Fibroblast of skin of back (primary cell): Measurements from ENCODE around the gene ZSCAN5C. TPM values are rescaled to one million over a fixed set of nuclear protein-coding genes. Genes with fewer than 3 reads are reported as not detected.
"Not testable (repeated sequence)": the region's sequence is repeated elsewhere in the genome, so short reads cannot be mapped to it uniquely, and the experiment has no call there.

Experiments used
- DNase-seq: peaks from one replicate; pipeline ENCODE4 v3.0.0-alpha.2; 2013
- polyA plus RNA-seq, 2 experiments: library from polyadenylated mRNA; unstranded; fragments of 120-200 nt; gene quantifications; one replicate each; pipeline ENCODE4 v1.2.1, GENCODE V29; 2013; ENCODE audit not compliant: insufficient read length in 2 of 2

Gene ZSCAN5C, protein sequence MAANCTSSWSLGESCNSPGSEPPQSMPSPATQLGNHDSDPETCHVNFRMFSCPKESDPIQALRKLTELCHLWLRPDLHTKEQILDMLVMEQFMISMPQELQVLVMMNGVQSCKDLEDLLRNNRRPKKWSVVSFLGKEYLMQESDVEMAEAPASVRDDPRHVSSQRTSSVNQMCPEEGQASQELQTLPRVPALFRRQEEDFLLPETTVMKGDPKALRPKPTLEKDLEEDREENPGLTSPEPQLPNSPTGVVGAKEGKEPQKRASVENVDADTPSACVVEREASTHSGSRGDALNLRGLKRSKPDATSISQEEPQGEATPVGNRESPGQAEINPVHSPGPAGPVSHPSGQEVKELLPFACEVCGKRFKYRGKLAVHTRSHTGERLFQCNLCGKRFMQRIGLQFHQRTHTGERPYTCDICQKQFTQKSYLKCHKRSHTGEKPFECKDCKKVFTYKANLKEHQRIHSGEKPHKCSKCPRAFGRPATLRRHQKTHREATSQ
- polyA plus RNA-seq (2013, experiment 1 of 2; ENCODE audit: insufficient read length): not detected
- polyA plus RNA-seq (2013, experiment 2 of 2; ENCODE audit: insufficient read length): not detected

DNA sequence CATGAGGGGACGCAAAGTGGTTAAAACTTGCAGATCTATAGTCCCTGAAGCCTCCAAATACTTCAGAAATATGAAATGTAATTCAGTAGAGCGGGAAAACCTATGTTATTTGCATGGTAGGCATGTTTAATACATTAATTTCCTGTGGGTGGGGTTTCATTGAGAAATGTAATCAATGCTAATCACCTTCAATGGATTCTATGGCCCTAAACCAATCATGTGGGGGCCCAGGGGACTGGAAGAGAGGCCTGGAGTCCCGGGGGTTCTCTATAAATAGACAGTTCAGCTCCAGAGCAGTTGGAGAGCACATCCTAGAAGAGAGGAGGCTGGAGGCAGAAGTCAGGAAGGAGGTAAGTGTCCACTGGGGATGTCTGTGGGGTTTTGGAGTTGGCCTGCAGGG, at the start of gene ZSCAN5C:
Gene ZSCAN5C (plus strand): TSS at position 301 of the 400 bp plus-strand sequence. CDS start 3,641 bp downstream, outside the sequence.
- DNase-seq: no peak

DNA sequence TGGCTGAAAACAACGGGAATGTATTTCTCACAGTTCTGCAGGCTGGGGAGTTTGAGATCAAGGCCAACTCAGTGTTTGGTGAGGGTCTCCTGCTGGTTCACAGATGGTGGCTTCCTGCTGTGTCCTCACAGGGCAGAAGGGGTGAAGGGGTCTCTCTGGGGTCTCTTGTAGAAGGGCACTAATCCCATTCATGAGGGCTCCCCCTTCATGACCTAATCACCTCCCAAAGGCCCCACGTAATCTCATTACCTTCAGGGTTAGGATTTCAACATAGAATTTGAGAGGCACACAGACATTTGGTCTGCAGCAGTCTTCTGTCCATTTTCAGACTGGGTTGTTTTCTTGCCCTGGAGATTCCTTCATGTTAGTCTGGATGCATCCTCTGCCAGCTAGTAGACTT, 49.4 kb upstream of the ZSCAN5C start:
- DNase-seq: no peak

DNA sequence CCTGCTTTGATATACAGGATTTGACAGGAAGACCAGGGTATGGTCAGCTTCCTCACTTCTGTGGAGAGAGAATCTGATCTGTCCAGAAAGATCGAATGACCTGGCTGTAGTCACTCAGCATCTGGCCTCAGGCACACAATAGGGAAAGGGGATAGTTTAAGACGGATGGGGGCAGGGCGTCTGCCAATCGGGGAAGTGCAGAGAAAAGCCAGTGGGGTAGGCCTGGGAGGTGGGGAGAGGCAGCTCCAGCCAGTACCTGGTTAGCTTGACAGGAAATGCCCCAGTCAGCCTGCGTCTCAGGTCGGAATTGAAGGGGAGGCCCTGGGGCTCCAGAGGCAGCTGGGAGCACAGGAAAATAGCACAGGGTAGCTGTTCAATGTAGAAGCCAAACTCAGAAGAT, 48.6 kb upstream of the ZSCAN5C start:
- DNase-seq: no peak

DNA sequence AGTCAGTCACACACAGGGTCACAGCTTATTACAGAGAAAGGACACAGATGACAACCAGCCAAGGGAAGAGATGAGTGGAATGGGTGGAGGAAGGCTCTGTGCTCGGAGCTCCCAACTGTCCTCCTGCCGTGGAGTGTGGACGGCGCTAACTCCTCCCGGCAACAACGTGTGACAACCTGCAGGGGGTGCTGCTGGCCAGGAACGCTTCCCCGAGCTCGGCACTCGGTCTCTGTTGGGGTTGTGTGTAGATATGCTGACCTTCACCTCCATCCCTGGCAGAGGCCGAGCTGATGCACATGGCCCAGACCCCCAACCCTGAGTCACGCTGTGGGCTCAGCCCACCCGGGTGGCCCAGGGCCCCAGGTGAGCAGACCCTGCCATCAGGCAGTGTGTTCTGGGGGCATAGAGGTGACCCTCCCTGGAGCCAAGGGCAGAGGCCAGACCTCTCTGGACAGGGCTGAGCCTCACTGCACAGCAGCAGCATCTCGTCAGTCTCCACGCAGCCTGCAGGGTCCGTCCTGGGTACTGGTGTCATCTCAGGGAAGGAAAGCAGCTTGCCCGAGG, 46.9 kb upstream of the ZSCAN5C start:
- no peak for DNase-seq

DNA sequence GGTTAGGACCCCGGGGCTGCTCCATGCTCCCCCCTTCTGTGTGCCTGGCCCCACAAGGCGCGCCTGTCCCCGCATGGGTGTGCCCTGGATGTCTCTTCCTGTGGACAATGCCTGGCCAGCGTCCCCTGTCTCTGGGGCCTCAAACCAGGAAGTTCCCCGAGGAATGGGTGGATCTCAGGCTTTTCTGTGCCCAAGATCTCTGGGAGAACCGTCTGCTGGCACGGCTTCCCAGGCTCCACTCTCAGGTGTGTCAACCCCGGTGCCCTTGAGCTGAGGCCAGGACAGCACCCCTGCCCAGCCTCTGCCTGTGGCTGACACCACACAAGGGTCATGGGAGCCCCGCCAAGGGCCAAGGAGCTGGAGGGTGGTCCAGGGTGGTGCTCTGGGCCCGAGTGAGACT, 45.3 kb upstream of the ZSCAN5C start:
- no peak for DNase-seq

DNA sequence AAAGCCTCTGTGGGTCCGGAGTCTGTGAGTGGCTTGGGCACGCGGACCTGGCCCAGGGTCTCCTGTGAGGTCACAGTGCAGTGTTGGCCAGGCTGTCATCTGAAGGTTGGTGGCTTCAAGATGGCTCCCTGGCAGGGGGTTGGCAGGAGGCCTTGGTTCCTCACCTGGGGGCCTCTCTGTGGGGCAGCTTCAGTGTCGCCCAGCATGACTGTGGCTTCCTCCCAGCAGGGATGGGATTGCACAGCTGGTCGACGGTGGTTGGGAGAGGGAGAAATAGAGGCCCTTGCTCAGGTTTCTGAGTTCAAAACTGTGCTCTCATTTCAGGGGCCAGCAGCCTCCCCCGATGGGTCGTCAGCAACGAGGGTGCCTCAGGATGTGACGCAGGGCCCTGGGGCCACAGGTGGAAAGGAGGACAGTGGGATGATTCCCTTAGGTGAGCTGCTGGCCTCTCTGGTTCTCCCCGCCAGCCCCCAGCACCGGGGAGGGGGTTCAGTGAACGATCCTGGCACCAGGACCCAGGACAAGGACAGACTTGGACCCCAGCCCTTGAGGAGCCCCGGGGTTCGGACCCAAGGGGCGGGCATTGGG, 43.8 kb upstream of the ZSCAN5C start:
- DNase-seq: no peak

DNA sequence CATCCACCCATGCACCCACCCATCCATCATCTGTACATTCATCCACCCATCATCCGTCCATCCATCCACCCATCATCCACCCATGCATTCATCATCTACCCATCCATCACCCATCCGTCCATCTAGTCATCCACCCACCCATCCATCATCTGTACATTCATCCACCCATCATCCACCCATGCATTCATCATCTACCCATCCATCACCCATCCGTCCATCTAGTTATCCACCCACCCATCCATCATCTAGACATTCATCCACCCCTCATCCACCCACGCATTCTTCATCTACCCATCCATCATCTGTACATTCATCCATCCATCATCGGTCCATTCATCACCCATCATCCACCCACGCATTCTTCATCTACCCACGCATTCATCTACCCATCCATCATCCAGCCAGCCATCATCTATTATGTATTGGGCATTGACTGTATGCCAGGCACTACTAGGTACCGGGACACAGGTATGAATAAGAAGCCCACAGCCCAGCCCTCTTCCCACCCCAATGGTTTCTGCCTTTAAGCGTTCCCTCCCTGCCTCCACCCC, 43.0 kb upstream of the ZSCAN5C start:
- DNase-seq: no peak

DNA sequence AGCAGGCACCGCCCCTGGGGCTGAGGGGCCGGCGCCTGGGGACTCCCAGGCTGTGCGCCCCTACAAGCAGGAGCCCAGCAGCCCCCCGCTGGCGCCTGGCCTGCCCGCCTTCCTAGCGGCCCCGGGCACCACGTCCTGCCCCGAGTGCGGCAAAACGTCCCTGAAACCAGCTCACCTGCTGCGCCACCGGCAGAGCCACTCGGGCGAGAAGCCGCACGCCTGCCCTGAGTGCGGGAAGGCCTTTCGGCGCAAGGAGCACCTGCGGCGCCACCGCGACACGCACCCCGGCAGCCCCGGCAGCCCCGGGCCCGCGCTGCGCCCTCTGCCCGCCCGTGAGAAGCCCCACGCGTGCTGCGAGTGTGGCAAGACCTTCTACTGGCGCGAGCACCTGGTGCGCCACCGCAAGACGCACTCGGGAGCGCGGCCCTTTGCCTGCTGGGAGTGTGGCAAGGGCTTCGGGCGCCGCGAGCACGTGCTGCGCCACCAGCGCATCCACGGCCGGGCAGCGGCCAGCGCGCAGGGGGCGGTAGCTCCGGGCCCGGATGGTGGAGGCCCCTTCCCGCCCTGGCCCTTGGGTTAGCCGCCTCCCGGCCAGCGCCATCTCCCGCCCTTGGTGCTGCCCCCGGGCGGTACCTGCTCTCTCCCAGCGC, 42.3 kb upstream of the ZSCAN5C start:
- no peak for DNase-seq

DNA sequence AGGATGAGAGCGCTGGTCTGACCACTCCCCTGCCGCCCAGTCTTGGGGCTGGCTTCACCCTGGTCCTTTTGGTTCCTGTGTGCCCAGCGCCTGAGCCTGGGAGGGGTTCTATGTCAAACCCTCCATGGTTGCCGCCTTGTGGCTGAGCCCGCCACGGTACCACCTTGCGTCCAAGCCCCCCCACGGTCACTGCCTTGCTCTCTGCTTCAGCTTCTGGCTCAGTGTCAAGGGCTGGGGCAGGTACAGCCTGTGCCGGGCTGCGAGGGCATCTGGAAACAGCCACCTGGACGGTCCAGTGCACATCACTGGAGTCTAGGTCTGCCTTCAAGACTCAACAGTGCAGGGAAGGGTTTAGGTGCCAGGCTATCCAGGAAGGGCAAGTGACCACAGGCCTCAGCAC, 40.5 kb upstream of the ZSCAN5C start:
- DNase-seq: no peak

DNA sequence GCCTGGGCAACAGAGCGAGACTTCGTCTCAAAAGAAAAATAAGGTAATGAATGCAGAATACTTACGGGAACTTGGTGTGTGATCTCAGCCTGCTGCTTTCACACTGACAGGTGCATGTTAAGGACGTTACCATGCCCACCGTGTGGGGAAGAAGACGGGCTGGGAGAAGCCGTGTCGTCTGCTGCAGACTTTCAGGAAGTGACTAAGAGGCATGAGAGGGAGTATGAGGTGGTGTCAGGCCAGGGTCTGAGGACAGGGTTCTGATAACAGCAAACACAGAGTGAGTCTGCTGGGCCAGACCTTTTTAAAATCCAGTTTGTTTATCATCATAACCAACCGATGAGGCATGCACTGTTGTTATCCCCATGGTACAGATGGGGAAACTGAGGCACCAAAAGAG, 39.8 kb upstream of the ZSCAN5C start:
- DNase-seq: no peak

DNA sequence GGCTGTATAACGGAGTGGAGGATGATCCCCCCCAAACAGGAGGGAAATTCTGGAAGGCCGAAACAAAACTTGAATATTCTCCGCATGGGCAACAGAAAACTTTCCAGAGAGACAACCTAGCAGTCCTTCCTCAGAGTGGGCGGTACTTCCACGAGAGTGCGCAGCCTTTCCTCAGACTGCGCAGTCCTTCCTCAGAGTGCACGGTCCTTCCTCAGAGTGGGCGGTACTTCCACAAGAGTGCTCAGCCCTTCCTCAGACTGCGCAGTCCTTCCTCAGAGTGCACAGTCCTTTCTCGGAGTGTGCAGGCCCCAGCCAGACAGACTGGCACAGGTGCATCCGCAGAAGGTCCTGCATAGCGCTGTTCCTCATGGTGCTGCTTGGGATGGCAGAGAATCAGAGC, 39.0 kb upstream of the ZSCAN5C start:
- no peak for DNase-seq

DNA sequence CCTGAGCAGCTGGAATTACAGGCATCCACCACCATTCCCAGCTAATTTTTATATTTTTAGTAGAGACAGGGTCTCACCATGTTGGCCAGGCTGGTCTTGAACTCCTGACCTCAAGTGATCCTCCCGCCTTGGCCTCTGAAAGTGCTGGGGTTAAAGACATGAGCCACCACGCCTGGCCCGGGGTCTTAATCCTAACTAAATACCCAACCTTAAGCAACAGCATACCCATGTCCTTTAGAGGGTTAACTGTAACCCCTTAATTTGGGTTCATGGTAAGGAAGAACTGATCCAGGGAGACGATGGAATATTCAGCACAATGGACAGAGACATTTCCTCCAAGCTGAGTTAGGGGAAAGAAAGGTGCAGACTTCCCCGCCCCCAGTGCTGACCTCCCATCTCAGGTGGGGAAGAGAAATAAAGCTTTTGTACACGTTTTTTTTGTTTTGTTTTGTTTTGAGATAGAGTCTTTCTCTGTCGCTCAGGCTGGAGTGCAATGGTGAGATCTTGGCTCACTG, 35.0 kb upstream of the ZSCAN5C start:
- DNase-seq: peak; percentile 6

DNA sequence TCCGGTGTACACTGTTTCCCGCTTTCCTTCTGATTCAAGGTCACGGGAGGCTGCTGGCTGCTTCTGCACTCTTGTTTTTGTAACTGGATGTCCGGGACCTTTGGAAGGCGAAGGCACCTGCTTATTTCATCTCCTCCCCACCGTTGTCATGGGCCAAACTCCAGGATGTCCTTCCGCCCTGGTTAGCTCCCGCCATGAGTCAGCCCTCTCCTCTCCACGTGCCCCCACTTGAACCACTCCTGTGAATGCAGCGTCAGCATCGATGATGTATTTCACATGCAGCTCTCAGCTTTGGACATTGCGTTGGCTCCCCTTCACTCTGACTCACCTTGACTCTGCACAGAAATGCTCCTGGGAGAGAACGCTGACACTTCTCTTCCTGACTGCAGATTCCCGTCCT, 31.8 kb upstream of the ZSCAN5C start:
- DNase-seq: no peak

DNA sequence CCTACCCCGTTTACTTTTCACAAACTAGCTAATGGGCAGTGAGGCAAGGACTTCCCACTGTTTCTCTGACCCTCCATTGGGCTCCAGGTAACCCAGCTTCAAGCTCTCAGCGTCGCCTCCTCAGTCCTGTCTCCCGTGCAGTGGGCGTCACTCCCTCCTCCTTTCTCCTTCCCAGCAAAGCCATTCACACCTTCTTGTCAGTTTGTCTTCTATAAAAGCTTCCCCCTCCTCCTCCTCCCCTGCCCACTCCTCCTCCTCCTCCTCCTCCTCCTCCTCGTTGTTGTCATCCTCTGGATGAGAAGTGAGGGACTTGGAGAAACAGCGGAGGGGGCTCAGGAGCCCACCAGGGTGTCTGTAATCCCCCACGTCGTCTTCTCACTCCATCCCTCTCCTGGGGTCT, 28.0 kb upstream of the ZSCAN5C start:
- no peak for DNase-seq

DNA sequence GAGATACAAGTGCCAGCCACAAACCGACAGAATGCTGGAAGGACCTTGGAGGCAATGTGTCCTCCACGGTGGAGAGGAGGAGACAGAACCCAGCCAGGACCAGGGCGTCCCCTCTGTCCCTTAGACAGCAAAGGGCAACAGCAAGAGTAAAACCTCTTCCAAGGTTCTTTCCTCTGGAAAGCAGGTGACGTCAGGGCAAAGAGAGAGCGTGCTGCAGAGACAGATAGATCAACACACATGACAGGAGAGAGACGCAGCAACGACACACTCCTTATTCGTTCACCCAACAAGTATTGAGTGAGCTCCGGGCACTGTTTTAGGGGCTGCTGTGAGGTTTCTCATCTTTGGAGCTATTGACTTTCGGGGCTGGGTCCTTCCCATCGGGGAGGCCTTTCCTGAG, 27.5 kb upstream of the ZSCAN5C start:
- DNase-seq: no peak

DNA sequence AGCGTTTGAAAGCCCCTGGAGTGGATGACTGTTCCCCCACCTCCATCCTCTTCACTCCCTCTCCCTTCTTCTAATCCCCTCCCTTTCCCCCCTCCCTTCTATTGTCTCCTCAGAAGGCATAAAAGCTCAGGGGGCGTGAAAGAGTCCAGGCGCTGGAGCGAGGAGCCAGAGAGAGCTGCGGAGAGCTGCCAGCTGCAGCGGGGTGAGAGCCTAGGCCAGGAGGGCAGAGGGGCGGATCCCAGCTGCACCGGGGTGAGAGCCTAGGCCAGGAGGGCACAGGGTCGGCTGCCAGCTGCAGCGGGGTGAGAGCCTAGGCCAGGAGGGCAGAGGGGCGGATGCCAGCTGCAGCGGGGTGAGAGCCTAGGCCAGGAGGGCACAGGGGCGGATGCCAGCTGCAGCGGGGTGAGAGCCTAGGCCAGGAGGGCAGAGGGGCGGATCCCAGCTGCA, 26.2 kb upstream of the ZSCAN5C start, which contains the start of gene GALP:
Gene GALP (plus strand): TSS at position 148 of the 447 bp plus-strand sequence. CDS start 1,101 bp downstream, outside the sequence.
- not testable (repeated sequence) for DNase-seq

DNA sequence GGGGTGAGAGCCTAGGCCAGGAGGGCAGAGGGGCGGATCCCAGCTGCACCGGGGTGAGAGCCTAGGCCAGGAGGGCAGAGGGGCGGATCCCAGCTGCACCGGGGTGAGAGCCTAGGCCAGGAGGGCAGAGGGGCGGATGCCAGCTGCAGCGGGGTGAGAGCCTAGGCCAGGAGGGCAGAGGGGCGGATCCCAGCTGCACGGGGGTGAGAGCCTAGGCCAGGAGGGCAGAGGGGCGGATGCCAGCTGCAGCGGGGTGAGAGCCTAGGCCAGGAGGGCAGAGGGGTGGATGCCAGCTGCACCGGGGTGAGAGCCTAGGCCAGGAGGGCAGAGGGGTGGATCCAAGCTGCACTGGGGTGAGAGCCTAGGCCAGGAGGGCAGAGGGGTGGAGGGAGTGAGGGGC, 25.8 kb upstream of the ZSCAN5C start:
- not testable (repeated sequence) for DNase-seq

DNA sequence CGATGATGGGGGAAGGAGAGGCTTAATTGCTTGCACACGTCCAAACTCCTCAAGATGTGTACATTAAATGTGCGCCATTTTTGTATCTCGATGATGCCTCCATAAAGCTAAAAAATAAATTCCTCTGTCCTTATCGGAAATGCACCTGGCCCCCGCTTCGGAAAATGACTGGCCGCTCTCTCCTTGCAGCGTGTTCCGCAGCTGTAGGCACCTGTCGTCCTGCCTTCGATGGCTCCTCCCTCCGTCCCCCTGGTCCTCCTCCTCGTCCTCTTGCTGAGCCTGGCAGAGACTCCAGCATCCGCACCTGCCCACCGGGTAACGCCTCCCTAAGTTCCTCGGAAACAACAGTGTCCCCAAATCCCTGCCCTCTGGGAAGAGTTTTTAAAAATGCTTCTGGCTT, 25.2 kb upstream of the ZSCAN5C start:
- no peak for DNase-seq

DNA sequence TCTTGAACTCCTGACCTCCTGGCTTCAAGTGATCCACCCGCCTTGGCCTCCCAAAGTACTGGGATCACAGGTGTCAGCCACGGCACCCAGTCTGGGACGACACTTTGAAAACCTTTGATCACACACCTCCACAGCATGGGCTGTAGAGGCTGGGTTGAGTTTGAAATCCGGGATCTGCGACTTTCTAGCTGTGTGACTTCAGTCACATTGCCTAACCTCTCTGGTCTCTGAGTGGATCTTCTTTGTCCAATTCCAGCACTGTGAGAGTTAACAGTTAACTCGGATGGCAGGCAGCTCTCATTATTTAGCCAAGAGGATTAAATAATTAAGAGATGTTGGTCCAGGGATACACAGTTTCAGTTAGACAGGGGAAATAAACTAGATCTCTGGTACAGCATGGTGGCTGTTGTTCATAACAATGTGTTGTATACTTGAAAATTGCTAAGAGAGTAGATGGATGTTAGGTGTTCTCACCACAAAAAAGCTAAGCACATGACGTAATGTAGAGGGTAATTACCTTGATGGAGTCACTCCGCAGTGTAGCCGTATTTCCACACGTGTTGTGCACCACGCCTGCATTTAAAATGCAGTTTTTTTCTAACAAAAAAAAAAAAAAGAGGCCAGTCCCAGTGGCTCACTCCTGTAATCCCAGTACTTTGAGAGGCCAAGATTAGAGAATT, 24.4 kb upstream of the ZSCAN5C start:
- no peak for DNase-seq

DNA sequence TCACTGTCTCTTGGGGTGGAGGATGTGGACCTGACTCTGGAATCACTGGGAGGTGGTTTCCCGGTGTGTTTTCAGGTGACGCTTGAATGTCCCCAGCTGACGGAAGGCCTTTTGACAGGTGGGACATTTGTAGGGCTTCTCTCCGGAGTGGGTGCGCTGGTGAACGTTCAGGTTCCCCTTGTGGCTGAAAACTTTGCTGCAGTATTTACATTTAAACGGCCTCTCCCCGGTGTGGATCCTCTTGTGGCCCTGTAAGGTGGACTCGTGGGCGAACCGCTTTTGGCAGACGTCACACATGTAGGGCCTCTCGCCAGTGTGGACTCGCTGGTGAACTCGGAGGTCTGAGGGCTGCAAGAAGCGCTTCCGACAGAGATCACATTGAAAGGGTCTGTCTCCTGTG, 12.3 kb upstream of the ZSCAN5C start:
- DNase-seq: no peak

DNA sequence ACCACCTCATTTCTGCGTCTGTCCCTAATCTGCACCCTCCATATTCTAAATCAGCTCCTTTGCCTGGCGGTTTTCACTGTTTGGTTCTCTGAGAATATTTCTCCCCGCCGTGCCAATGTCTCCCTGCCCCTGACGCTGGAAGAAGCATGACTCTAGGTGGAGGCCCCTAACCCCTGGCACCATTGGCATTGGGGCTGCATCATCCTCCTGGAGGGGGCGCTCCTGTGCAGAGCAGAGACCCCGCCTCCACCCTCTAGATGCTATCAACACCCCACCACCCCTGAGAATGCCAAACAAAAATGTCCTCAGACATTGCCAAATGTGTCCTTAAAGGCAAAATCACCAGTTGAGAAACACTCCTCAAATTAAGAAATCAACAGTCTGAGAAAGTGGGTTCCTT, 11.0 kb upstream of the ZSCAN5C start:
- DNase-seq: no peak

DNA sequence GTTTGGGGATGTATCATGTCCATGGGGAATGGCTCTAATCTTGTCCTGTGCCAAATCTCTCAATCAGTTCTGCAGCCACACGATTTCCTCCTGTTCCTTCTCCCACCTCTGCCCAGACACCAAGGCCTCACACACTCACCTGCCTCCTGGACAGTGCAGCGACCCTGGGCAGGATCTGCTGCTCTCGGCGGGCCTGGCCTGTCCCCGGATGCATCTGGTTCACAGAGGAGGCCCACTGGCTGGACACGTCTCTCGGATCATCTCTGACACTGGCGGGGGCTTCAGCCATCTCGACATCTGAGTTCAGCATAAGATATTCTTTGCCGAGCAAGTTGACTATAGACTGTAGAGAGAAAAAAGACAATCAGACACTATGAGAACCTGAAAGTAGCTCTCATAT, 10.4 kb upstream of the ZSCAN5C start:
- DNase-seq: no peak
